NCI-H1436 treated with DMSO at 0.1 percent for 48 hours (cell line): ENCODE measurements around the gene D2HGDH.
"Not testable (repeated sequence)": the region's sequence is repeated elsewhere in the genome, so short reads cannot be mapped to it uniquely, and the experiment has no call there.

Experiments used
- DNase-seq: peaks from one replicate; lab custom pipeline; 2025; lab: John Stamatoyannopoulos, UW

Gene D2HGDH

DNA sequence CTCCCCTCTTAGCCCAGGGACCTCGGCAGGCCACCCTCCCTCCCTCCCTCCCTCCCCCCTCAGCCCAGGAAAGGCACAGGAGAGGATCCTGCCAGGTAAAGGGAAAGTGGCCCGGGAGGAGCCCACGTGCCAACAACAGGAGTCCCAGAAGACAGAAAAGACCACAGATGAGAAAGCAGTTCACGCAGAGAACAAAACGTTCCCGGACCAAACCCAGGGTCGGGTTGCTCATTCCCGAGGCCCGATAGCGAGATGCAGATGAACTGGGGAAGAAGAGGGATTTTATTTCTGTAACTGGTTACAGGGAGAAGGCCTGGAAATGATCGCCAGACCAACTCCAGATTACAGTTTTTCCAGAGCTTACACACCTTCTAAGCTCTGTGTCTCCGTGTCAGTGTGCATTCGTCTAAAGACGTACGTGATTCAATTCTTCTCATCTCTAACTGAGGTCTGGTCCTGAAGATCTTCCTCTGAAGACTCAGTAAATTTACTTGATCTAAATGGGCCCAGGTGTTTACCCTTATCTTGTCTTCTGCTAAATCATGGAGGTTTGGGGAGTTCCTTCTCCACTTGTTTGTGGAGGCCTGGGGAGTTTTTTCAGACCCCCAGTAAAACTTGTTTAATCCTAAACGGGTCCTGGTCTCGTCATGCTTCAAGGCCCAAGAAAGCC lies 73.8 kb downstream of the D2HGDH start:
- DNase-seq = no peak

GRCh38 chr2:241808721-241809382 lies 74.4 kb downstream of the D2HGDH start, which contains the start of gene NEU4:
Gene NEU4, plus strand, starts transcription at chr2:241809193. Its CDS starts 5,292 bp downstream, at chr2:241814485.
- no peak for DNase-seq

GRCh38 chr2:241809383-241810306 lies 75.2 kb downstream of the D2HGDH start:
- no peak for DNase-seq

DNA sequence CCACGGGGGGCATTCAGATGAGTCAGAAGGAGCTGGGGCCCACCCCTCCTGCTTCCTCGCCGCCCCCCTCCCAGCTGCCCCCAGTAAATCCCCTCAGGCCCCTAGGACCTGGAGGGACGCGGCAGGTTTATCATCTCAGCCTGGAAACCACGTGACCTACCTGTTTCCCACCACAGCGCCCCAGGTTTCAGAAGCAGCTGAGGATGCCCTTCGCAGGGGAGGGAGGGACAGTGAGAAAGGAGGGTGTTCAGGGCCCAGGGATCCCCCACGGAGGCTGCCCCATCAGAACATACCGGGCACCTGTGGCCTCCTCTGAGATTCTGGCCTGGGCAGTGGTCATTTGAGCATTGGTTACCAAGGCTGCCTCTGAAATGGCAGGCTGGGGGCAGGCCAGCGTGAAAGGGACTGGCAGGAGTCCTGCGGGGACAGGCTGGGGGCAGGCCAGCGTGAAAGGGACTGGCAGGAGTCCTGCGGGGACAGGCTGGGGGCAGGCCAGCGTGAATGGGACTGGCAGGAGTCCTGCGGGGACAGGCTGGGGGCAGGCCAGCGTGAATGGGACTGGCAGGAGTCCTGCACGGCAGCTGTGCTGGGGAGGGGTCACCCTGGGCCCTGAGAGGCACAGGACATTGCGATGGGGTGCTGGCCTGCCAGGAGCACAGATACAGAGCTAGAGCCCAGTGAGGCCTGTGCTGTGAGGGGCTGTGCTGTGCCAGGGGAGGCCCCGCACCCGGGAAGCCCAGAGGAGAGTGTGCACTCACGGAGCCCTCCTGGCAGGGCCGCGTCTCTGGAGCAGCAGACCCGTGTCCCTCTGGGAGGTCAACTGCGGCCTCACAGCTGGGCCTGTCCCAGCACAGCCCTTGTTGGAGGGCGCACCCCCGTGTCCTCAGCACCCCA lies 76.1 kb downstream of the D2HGDH start:
- no peak for DNase-seq

GRCh38 chr2:241811201-241811951 lies 76.9 kb downstream of the D2HGDH start:
- DNase-seq = no peak

GRCh38 chr2:241811952-241812729 lies 77.7 kb downstream of the D2HGDH start:
- no peak for DNase-seq

DNA sequence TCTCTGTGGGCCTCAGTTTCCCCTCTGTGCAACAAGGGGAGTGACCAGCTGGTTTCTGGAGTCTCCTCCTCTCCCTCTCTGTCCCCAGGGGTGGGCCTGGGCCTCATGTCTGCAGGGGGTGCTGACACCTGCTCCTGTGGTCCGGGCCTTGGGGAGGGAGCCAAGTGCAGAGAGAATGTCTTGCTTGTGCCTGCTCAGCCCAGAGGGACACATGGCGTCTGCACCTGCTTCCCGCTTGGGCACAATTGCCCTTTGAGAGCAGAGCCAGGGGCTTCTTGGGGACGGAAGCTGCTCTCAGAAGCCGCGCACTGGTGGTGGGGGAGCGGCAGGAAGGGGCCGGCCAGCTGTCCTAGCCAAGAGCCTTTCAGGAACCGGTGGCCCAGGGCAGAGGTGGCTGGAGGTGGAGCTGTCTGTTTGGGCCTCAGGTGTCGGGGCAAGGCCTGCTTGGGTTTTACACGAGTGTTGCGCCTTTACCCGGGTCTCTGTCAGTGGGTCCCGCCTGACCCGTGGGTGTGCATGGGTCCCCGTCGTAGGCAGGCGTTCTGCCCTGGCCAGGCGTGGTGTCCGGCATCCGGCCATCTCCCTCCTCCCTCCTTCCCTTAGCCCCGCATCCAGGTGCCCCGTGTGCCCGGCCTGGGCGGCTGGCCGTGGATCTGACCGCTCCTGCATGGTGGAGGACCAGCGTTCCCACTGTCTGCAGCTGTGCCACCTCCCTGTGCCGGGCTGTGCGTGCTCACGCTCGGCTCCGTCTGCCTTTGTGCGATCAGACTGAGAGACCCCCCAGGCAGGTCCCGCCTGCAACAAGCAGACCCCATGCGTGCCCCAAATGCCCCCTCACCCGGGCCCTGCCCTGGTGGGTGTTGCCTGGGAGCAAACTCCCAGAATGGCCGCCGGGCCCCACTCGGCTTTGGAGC lies 78.6 kb downstream of the D2HGDH start:
- no peak for DNase-seq

- no peak for DNase-seq
Observed at GRCh38 chr2:241813644-241814392, 79.4 kb downstream of the D2HGDH start.

DNA sequence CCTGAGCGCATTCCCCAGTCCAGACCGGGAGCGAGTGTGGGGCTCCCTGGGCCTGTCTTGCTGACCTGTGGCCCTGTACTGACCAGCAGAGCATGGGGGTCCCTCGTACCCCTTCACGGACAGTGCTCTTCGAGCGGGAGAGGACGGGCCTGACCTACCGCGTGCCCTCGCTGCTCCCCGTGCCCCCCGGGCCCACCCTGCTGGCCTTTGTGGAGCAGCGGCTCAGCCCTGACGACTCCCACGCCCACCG lies 79.9 kb downstream of the D2HGDH start:
- no peak for DNase-seq

DNA sequence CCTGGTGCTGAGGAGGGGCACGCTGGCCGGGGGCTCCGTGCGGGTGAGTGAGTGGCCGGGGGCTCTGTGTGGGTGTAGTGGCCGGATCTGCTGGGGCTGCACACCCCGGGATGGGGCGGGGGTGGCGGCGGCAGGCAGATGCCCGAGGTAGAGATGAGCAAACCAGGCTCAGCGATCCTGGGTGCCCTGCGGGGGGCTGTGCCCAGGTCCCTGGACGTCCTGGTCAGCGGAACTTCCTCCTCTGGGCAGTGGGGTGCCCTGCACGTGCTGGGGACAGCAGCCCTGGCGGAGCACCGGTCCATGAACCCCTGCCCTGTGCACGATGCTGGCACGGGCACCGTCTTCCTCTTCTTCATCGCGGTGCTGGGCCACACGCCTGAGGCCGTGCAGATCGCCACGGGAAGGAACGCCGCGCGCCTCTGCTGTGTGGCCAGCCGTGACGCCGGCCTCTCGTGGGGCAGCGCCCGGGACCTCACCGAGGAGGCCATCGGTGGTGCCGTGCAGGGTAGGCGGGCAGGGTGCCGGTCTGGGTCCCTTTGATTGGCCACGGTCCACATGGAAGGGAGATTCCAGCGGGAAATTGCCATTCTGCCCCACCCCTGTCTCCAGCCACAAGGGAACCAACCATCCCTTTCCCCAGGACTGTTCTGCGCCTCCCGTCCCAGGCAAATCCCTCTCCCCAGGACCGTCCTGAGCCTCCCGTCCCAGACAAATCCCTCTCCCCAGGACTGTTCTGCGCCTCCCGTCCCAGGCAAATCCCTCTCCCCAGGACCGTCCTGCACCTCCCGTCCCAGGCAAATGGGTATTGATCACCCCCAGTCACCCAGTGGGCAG lies 80.4 kb downstream of the D2HGDH start:
- DNase-seq = no peak

DNA sequence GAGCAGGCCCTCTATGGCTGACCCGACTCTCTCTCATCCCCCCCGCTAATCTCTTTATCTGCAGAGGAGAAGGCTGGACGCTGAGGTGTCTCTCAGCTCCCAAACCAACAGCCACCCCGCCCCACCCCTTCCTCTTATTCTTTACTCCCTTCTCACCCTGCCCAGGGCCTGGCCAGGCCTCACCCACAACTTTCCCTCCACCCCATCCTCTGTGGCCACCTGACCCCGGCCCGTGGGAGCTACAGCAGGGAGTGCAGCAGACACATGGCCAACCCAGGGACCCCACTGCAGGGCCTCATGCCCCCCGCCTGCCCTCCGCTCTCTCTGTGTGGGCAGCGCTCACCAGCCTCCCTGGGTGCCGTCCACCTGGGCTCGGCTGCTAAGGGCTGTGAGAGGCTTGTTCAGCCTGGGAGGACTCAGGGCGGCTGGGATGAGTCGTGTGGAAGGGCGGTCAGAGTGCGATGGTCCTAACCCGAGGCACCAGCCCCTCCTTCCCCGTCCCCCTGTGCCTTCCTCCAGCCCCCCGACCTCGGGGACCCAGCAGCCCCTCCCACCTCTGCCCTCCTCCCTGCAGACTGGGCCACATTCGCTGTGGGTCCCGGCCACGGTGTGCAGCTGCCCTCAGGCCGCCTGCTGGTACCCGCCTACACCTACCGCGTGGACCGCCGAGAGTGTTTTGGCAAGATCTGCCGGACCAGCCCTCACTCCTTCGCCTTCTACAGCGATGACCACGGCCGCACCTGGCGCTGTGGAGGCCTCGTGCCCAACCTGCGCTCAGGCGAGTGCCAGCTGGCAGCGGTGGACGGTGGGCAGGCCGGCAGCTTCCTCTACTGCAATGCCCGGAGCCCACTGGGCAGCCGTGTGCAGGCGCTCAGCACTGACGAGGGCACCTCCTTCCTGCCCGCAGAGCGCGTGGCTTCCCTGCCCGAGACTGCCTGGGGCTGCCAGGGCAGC lies 81.3 kb downstream of the D2HGDH start:
- DNase-seq = no peak

DNA sequence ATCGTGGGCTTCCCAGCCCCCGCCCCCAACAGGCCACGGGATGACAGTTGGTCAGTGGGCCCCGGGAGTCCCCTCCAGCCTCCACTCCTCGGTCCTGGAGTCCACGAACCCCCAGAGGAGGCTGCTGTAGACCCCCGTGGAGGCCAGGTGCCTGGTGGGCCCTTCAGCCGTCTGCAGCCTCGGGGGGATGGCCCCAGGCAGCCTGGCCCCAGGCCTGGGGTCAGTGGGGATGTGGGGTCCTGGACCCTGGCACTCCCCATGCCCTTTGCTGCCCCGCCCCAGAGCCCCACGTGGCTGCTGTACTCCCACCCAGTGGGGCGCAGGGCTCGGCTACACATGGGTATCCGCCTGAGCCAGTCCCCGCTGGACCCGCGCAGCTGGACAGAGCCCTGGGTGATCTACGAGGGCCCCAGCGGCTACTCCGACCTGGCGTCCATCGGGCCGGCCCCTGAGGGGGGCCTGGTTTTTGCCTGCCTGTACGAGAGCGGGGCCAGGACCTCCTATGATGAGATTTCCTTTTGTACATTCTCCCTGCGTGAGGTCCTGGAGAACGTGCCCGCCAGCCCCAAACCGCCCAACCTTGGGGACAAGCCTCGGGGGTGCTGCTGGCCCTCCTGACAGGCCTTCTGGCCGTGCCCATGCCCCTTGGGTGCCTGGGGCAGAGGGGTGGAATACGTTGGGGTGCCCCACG lies 82.1 kb downstream of the D2HGDH start:
- DNase-seq = no peak

- DNase-seq = no peak
Observed at GRCh38 chr2:241817126-241817820, 82.8 kb downstream of the D2HGDH start.

- DNase-seq = not testable (repeated sequence)
Observed at GRCh38 chr2:241817821-241818215, 83.4 kb downstream of the D2HGDH start.
